SK-N-SH (cell line): ENCODE data around the gene FHOD3. TPM values are rescaled to one million over a fixed set of nuclear protein-coding genes. Genes with fewer than 3 reads are reported as not detected.

Source experiments
- CTCF ChIA-PET: fragments of 300-600, 350-600 bp; formaldehyde crosslinking; extraction: SDS; loops from one replicate; lab custom pipeline; 2021; lab: Yijun Ruan, JAX
- POLR2A ChIA-PET: fragments of 350-600 bp; sonication (Branson Sonifier 250); formaldehyde crosslinking; extraction: SDS; loops from one replicate; lab custom pipeline; 2020; ENCODE audit warnings: antibody characterized with exemption, inconsistent platforms; lab: Yijun Ruan, JAX
- DNase-seq: peaks from one replicate; pipeline ENCODE4 v3.0.0; 2012
- H2AFZ ChIP-seq: fragments of 200-600 bp; sonication (generic); 2 replicates; pipeline ENCODE4 v1.8.1; 2016; ENCODE audit warnings: antibody characterized with exemption, mild to moderate bottlenecking, low read depth
- H3F3A ChIP-seq: fragments of 200-600 bp; sonication (generic); replicated peaks from 2 replicates; pipeline ENCODE3; 2016; ENCODE audit warnings: antibody characterized with exemption, mild to moderate bottlenecking; ENCODE audit not compliant: insufficient read depth
- H3K27ac ChIP-seq, 2 experiments: fragments of 200-500 bp in 1 of 2; fragments of 200-600 bp in 1 of 2; sonication (Bioruptor generic) in 1 of 2; sonication (generic), shearing (Covaris generic) in 1 of 2; 2 replicates each; pipeline versions ENCODE4 v1.5.1 to v1.6.1; 2014 to 2016; ENCODE audit warnings: low read depth in 2 of 2, inconsistent platforms in 1 of 2, low read length in 1 of 2, mild to moderate bottlenecking in 1 of 2, mixed read lengths in 1 of 2
- H3K27me3 ChIP-seq: fragments of 200-600 bp; sonication (generic), shearing (Covaris generic); 2 replicates; pipeline ENCODE4 v1.6.1; 2016; ENCODE audit warnings: mixed run types; ENCODE audit not compliant: insufficient read depth
- H3K36me3 ChIP-seq, 2 experiments: fragments of 200-500 bp in 1 of 2; fragments of 200-600 bp in 1 of 2; sonication (Bioruptor generic) in 1 of 2; sonication (generic) in 1 of 2; replicated peaks in 1 of 2; 2 replicates each; pipeline versions ENCODE3 to v1.5.1; 2014 to 2016; ENCODE audit warnings: low read length in 1 of 2, mild to moderate bottlenecking in 1 of 2; ENCODE audit not compliant: insufficient read depth in 2 of 2, control insufficient read depth in 1 of 2
- H3K4me1 ChIP-seq, 2 experiments: fragments of 200-500 bp in 1 of 2; fragments of 200-600 bp in 1 of 2; sonication (Bioruptor generic) in 1 of 2; sonication (generic), shearing (Covaris generic) in 1 of 2; 2 replicates each; pipeline versions ENCODE4 v1.5.1 to v1.6.1; 2014 to 2016; ENCODE audit warnings: low read depth in 1 of 2, low read length in 1 of 2, mixed run types in 1 of 2; ENCODE audit not compliant: insufficient read depth in 2 of 2, control insufficient read depth in 1 of 2
- H3K4me2 ChIP-seq: fragments of 200-600 bp; sonication (generic), shearing (Covaris generic); 2 replicates; pipeline ENCODE4 v1.6.1; 2017; ENCODE audit warnings: mixed run types
- H3K4me3 ChIP-seq, 2 experiments: fragments of 200-500 bp in 1 of 2; fragments of 200-600 bp in 1 of 2; sonication (Bioruptor generic) in 1 of 2; sonication (generic), shearing (Covaris generic) in 1 of 2; 2 replicates each; pipeline versions ENCODE4 v1.5.1 to v1.8.1; 2014 to 2016; ENCODE audit warnings: low read depth in 2 of 2, inconsistent platforms in 1 of 2, low read length in 1 of 2, mild to moderate bottlenecking in 1 of 2, mixed read lengths in 1 of 2, moderate library complexity in 1 of 2
- H3K79me2 ChIP-seq: fragments of 200-600 bp; sonication (generic); 2 replicates; pipeline ENCODE4 v1.8.1; 2017; ENCODE audit warnings: mild to moderate bottlenecking; ENCODE audit not compliant: insufficient read depth
- H3K9ac ChIP-seq: fragments of 200-600 bp; sonication (generic); 2 replicates; pipeline ENCODE4 v1.6.1; 2017; ENCODE audit warnings: mixed run types
- H3K9me2 ChIP-seq: fragments of 200-600 bp; sonication (generic); 2 replicates; pipeline ENCODE4 v1.6.1; 2017; ENCODE audit warnings: mixed run types
- H3K9me3 ChIP-seq: fragments of 200-600 bp; sonication (generic); 2 replicates; pipeline ENCODE4 v1.6.1; 2017; ENCODE audit warnings: mixed run types, mild to moderate bottlenecking, moderate library complexity
- H4K20me1 ChIP-seq: fragments of 200-600 bp; sonication (generic); 2 replicates; pipeline ENCODE4 v1.6.1; 2017; ENCODE audit warnings: mild to moderate bottlenecking, mixed run types; ENCODE audit not compliant: insufficient read depth
- CTCF ChIP-seq: fragments of 200-600 bp; sonication (generic); IDR thresholded peaks from 2 replicates; pipeline ENCODE4 v1.6.1; 2017; ENCODE audit warnings: antibody characterized with exemption, mild to moderate bottlenecking, moderate library complexity
- EZH2phosphoT487 ChIP-seq: fragments of 200-600 bp; sonication (generic); IDR thresholded peaks from 2 replicates; pipeline ENCODE4 v1.6.1; 2017; ENCODE audit warnings: low read depth, mixed run types, mild to moderate bottlenecking, antibody characterized with exemption, moderate library complexity, borderline replicate concordance
- FOXJ3 ChIP-seq: sonication (generic); formaldehyde crosslinking; IDR thresholded peaks from 2 replicates; pipeline ENCODE4 v1.5.1; 2020; ENCODE audit warnings: mild to moderate bottlenecking, missing genetic modification reagents
- GATA2 ChIP-seq: sonication (generic); formaldehyde crosslinking; IDR thresholded peaks from 2 replicates; pipeline ENCODE4 v1.5.0; 2020; ENCODE audit warnings: mild to moderate bottlenecking, missing genetic modification reagents
- NFIC ChIP-seq: IDR thresholded peaks from 2 replicates; pipeline ENCODE4 v1.4.0; 2012; ENCODE audit warnings: borderline replicate concordance
- NRF1 ChIP-seq: IDR thresholded peaks from 2 replicates; pipeline ENCODE4 v1.6.1; 2012; ENCODE audit warnings: low read depth, mild to moderate bottlenecking, low read length
- RFX5 ChIP-seq: IDR thresholded peaks from 2 replicates; pipeline ENCODE4 v1.6.1; 2012; ENCODE audit warnings: mild to moderate bottlenecking, improper control_type of control experiment, low read length
- RXRA ChIP-seq: IDR thresholded peaks from 2 replicates; pipeline ENCODE4 v1.4.0; 2012; ENCODE audit warnings: low read depth, mild to moderate bottlenecking, borderline replicate concordance
- USF1 ChIP-seq: IDR thresholded peaks from 2 replicates; pipeline ENCODE4 v1.4.0; 2012; ENCODE audit warnings: low read depth, borderline replicate concordance
- WGBS: methylation state at CpG from one replicate; pipeline ENCODE4 v1.1.6; 2017; ENCODE audit warnings: low lambda C conversion rate; 5-methylcytosine and 5-hydroxymethylcytosine counted together
- polyA plus RNA-seq, 3 experiments: library from polyadenylated mRNA; depleted of rRNA; stranded (reverse); fragments of >200 nt; gene quantifications; 2 replicates each; pipeline ENCODE4 v1.2.3, GENCODE V29; 2012
- TF ChIP-seq, protein P1 (sequence below): fragments of 150-350 bp; IDR thresholded peaks from 2 replicates; pipeline ENCODE4 v1.6.1; 2017; ENCODE audit warnings: antibody characterized with exemption, low read length, low read depth, borderline replicate concordance
- TF ChIP-seq, protein P2 (sequence below): fragments of 150-350 bp; IDR thresholded peaks from 2 replicates; pipeline ENCODE4 v1.6.1; 2016; ENCODE audit warnings: mild to moderate bottlenecking, low read depth, low read length

Gene FHOD3
- polyA plus RNA-seq, 1 of the 3 experiments (the other 2 are of a cell fraction) = 10.9 TPM

- CTCF ChIA-PET = interaction anchor here (1.0 kb wide), 1 partner anchor 17 kb away, joined by 3 read pairs; no protein-coding TSS in a partner anchor
- H2AFZ ChIP-seq = no peak overlapping the region
- no peak overlapping the region for H3K9ac ChIP-seq
- H3K4me1 ChIP-seq = peaks cover 0 to 2% of the 10 kb centered on the region in 2 experiments; a peak in 1 of 4 replicates
- POLR2A ChIA-PET = no interaction called here
- no peak overlapping the region for H3K27ac ChIP-seq
- no peaks in the 10 kb centered on the region for H3K9me3 ChIP-seq
- TF ChIP-seq, protein P1, sequence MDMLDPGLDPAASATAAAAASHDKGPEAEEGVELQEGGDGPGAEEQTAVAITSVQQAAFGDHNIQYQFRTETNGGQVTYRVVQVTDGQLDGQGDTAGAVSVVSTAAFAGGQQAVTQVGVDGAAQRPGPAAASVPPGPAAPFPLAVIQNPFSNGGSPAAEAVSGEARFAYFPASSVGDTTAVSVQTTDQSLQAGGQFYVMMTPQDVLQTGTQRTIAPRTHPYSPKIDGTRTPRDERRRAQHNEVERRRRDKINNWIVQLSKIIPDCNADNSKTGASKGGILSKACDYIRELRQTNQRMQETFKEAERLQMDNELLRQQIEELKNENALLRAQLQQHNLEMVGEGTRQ = no peak
- TF ChIP-seq USF1 (no peak), NRF1 (no peak), RXRA (no peak)
- TF ChIP-seq, all 33 proteins: peak for 0
- DNase-seq = no peak
- H3K4me2 ChIP-seq = no peak overlapping the region
- H4K20me1 ChIP-seq = no peaks in the 10 kb centered on the region
- WGBS = 63% methylated on average over 4 of the region's 4 CpGs
- no peaks in the 10 kb centered on the region for H3K9me2 ChIP-seq
- H3F3A ChIP-seq = no peaks in the 10 kb centered on the region
- no peak overlapping the region for H3K4me3 ChIP-seq
- H3K27me3 ChIP-seq = no peaks in the 10 kb centered on the region
- H3K36me3 ChIP-seq = peaks cover 0 to 12% of the 10 kb centered on the region in 2 experiments
- no peaks in the 10 kb centered on the region for H3K79me2 ChIP-seq
Measured at GRCh38 chr18:36629138-36629530, 331.6 kb downstream of the FHOD3 start.

- Histone ChIP-seq H3K9me2 (no peaks in the 10 kb centered on the region), H3K4me3 (no peak overlapping the region), H3K4me2 (no peak overlapping the region), H3F3A (no peaks in the 10 kb centered on the region), H3K27ac (no peak overlapping the region), H4K20me1 (no peaks in the 10 kb centered on the region), H3K9me3 (no peaks in the 10 kb centered on the region), H3K79me2 (no peaks in the 10 kb centered on the region), H3K9ac (no peak overlapping the region), H3K36me3 (peaks cover 0 to 12% of the 10 kb centered on the region in 2 experiments), H2AFZ (no peak overlapping the region), H3K4me1 (peaks cover 0 to 4% of the 10 kb centered on the region in 2 experiments; a peak in 1 of 4 replicates), H3K27me3 (no peaks in the 10 kb centered on the region)
- POLR2A ChIA-PET = no interaction called here
- CTCF ChIA-PET = interaction anchor here (1.0 kb wide), 1 partner anchor 16 kb away, joined by 3 read pairs; no protein-coding TSS in a partner anchor
- 68% methylated on average over 4 of the region's 4 CpGs for WGBS
- TF ChIP-seq, protein P2, sequence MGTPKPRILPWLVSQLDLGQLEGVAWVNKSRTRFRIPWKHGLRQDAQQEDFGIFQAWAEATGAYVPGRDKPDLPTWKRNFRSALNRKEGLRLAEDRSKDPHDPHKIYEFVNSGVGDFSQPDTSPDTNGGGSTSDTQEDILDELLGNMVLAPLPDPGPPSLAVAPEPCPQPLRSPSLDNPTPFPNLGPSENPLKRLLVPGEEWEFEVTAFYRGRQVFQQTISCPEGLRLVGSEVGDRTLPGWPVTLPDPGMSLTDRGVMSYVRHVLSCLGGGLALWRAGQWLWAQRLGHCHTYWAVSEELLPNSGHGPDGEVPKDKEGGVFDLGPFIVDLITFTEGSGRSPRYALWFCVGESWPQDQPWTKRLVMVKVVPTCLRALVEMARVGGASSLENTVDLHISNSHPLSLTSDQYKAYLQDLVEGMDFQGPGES = no peak
- TF ChIP-seq CTCF = no peak
- no peak for TF ChIP-seq EZH2phosphoT487
- no peak for TF ChIP-seq NFIC
- TF ChIP-seq FOXJ3 (CRISPR knock-in tag) = no peak
- TF ChIP-seq GATA2 (CRISPR knock-in tag) = no peak
- TF ChIP-seq RFX5 = no peak
- DNase-seq = no peak
Measured at GRCh38 chr18:36629836-36630235, 332.3 kb downstream of the FHOD3 start.
